Mucosa of stomach (tissue), 1 donor: ENCODE measurements around the gene KANK2.
"Not testable (repeated sequence)": the region's sequence is repeated elsewhere in the genome, so short reads cannot be mapped to it uniquely, and the experiment has no call there.

Experiments used
- H3K27me3 ChIP-seq: one replicate; pipeline ENCODE4 v1.7.0; 2013; ENCODE audit warnings: mild to moderate bottlenecking, low read length; ENCODE audit not compliant: control insufficient read depth, insufficient read depth
- H3K36me3 ChIP-seq: one replicate; pipeline ENCODE4 v1.7.0; 2013; ENCODE audit warnings: low read length; ENCODE audit not compliant: control insufficient read depth, insufficient read depth
- H3K4me1 ChIP-seq: one replicate; pipeline ENCODE4 v1.7.0; 2013; ENCODE audit warnings: mild to moderate bottlenecking, low read length; ENCODE audit not compliant: control insufficient read depth, insufficient read depth
- H3K4me3 ChIP-seq: one replicate; pipeline ENCODE4 v1.7.0; 2013; ENCODE audit warnings: low read length
- H3K9ac ChIP-seq: one replicate; pipeline ENCODE4 v1.7.0; 2013; ENCODE audit warnings: mild to moderate bottlenecking, low read length, moderate library complexity
- H3K9me3 ChIP-seq: one replicate; pipeline ENCODE4 v1.7.0; 2013; ENCODE audit warnings: mild to moderate bottlenecking, low read length, moderate library complexity; ENCODE audit not compliant: control insufficient read depth
- donor health status: Pancreatic carcinoma.

KANK2 gene

DNA sequence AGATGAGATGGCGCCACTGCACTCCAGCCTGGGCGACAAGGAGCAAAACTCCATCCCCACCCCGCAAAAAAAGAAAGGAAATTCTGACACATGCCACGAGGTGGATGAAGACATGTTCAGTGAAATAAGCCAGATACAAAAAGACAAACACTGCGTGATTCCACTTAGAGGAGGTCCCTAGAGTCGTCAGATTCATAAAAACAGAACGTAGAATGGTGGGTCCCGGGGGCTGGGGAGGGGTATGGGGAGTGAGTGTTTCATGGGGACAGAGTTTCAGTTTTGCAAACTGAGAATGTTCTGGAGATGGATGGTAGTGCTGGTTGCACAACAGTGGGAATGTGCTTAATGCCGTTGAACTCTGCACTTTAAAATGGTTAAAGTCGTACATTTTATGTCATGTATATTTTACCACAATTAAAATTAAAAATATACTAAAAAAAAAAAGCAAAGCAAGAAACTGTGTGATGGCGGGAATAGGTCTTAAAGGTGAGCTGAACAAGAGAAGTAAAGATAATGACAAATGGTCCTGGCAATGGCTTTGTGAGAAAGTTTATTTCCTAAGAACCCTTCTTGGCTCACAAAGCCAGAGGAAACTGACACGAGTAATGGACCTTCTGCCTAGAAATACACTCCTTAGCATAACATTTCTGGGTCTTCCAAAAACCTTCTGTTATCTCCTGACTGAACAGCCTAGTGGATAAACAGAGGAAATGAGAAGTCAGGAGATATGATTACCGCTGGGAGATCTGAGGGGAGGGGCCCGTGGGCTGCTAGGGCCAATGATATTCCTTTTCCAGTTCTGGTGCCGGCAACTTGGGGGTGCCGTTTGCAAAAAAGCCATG, 37.5 kb downstream of the KANK2 start:
- Histone ChIP-seq H3K9ac (no peak overlapping the region), H3K36me3 (no peaks in the 10 kb centered on the region), H3K4me1 (peaks cover 13% of the 10 kb centered on the region), H3K9me3 (no peaks in the 10 kb centered on the region), H3K4me3 (no peak overlapping the region), H3K27me3 (no peaks in the 10 kb centered on the region)

DNA sequence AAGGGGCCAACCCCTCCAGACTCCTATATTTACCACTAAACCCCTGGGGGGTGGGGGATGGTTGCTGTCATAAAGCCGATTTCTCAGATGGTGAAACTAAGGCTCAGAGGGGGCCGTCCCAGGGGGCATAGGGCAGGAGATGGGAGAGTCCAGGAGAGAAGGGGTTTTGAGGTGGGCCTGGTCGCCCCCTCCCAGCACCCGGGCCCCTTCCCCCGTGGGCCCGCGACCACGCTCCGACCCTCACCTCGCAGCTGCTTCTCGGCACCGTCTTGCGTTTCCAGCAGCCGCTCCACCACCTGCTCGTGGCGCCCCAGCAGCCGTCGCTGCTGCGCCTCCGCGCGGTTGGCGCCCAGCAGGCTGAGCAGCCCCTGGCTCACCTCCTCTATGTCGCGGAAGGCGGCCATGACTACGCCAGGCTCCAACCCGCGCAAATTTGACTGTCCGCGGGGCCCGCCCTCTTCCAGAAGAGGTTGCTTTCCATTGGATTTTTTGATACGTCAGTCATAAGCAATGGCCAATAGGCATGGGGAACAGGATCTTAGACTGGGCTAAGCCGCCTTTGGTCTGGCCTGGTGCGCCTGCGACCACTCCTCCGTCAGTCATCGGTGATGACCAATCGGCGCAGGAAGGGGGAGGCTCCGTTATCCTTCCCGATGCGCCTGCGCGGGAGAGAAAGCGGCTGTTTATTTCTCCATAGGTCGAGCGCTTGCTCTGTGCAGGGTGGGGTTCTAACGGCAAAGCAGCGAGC, 41.8 kb downstream of the KANK2 start, which contains the start of gene SPC24:
Gene SPC24, minus strand, starts transcription at position 410 of the 748 bp plus-strand sequence. Its CDS starts 6 bp downstream, at position 404.
- Histone ChIP-seq H3K27me3 (no peaks in the 10 kb centered on the region), H3K9ac (peak within 1 kb of the TSS; percentile 51), H3K4me3 (no peak within 1 kb of the TSS), H3K4me1 (peaks cover 17% of the 10 kb centered on the region), H3K9me3 (no peaks in the 10 kb centered on the region), H3K36me3 (no peaks in the 10 kb centered on the region)

DNA sequence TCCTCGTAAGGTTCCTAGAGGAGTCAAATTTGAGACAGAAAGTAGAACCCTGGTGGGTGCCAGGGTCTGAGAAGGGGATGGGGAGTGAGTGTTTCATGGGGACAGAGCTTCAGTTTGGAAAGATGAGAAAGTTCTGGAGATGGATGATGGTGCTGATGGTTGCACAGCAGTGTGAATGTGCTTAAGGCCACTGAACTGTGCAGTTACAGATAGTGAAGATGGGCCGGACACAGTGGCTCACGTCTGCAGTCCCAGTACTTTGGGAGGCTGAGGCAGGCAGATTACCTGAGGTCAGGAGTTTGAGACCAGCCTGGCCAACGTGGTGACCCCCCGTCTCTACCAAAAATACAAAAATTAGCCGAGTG, 42.7 kb downstream of the KANK2 start:
- no peak overlapping the region for H3K4me3 ChIP-seq
- no peaks in the 10 kb centered on the region for H3K9me3 ChIP-seq
- no peak overlapping the region for H3K9ac ChIP-seq
- peaks cover 17% of the 10 kb centered on the region for H3K4me1 ChIP-seq
- no peaks in the 10 kb centered on the region for H3K27me3 ChIP-seq
- no peaks in the 10 kb centered on the region for H3K36me3 ChIP-seq

DNA sequence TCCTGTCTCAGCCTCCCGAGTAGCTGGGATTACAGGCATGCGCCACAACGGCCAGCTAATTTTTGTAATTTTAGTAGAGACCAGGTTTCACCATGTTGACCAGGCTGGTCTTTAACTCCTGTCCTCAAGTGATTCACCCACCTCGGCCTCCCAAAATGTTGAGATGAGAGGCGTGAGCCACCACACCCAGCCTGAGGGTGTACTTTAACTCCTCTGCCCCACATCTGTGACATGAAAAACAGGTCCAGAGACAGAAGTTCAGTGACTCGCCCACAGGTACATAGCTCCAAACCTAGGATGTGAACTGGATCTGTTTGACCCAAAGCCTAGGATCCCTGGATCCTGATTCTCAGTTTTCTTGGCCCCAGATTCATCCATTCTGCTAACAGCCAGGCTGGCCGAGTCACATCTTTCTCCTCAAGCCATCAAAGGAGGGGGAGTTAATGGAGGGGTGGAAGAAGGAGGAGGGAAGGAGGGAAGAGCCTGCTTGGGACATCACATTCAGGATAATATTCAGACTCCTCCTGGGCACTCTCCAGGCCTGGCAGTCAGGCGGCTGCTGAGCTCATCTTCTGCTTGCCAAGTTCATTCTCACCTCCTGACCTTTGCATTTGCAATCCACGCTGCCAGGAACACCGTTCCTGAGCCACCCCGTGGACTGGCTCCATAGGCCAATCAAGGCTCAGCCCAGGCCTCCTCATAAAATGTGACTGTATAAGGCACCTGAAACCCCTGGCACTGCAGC, 44.9 kb downstream of the KANK2 start:
- peaks cover 17% of the 10 kb centered on the region for H3K4me1 ChIP-seq
- H3K9ac ChIP-seq = no peak overlapping the region

DNA sequence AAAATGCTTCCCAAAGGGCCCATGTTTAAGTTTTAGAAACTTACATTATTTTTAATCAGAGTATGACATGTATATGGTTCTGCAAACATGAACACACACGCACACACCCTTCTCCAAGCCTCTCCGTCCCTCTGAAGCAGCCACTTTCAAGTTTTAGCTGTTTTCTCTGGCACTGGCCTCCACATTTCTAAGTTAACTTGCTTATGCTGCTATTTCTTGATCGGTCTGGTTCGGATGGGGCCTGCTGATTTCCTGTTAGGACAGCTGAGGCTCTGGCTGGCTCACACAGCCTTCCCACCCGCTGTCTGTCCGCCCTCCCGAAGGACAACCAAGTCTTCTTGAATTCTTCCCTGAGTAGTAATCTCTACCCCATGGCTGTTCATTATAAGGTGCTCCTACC, 46.2 kb downstream of the KANK2 start:
- H3K4me3 ChIP-seq = no peak overlapping the region
- H3K36me3 ChIP-seq = no peaks in the 10 kb centered on the region
- H3K9ac ChIP-seq = no peak overlapping the region
- H3K27me3 ChIP-seq = no peaks in the 10 kb centered on the region
- no peaks in the 10 kb centered on the region for H3K9me3 ChIP-seq
- peaks cover 15% of the 10 kb centered on the region for H3K4me1 ChIP-seq

More for the DNA sequence above, 44.9 kb downstream of the KANK2 start:
- Histone ChIP-seq H3K27me3 (no peaks in the 10 kb centered on the region), H3K36me3 (no peaks in the 10 kb centered on the region), H3K4me3 (no peak overlapping the region), H3K9me3 (no peaks in the 10 kb centered on the region)

DNA sequence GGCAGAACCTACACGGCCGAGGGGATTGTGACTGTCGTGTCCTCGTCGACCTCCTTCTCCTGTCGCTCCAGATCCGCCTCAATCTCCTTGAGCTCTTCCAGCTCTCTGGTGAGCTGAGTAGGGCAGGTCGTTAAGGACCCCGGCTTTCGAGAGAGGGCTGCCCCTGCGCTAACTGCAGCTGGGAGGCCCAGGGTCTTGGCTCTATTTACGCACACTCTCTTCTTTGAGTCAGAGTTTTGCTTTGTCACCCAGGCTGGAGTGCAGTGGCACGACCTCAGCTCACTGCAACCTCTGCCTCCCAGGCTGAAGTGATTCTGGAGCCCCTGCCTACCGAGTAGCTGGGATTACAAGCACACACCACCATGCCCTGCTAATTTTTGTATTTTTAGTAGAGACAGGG, 49.3 kb downstream of the KANK2 start:
- no peak overlapping the region for H3K9ac ChIP-seq
- no peaks in the 10 kb centered on the region for H3K27me3 ChIP-seq
- peaks cover 15% of the 10 kb centered on the region for H3K4me1 ChIP-seq
- no peak overlapping the region for H3K4me3 ChIP-seq
- no peaks in the 10 kb centered on the region for H3K36me3 ChIP-seq
- no peaks in the 10 kb centered on the region for H3K9me3 ChIP-seq

DNA sequence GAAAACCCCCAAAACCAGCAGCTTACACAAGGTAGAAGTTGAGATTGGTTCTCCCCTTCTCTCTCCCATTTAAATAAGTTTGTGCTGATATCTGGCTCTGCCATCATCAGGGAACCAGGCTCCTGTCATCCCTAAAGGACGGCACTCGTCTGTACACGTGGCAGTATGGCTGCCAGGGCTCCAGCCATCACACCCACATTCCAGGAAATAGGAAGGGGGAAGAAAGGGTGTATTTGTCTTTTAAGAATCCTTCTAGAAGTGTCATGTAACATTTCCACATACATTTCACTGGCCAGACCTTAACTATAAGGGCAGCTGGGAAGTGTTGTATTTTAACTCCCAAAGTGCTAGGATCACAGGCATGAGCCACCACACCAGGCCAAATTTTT, 51.8 kb downstream of the KANK2 start:
- Histone ChIP-seq H3K9me3 (no peaks in the 10 kb centered on the region), H3K27me3 (no peaks in the 10 kb centered on the region), H3K4me3 (no peak overlapping the region), H3K9ac (no peak overlapping the region), H3K4me1 (peaks cover 27% of the 10 kb centered on the region), H3K36me3 (no peaks in the 10 kb centered on the region)

DNA sequence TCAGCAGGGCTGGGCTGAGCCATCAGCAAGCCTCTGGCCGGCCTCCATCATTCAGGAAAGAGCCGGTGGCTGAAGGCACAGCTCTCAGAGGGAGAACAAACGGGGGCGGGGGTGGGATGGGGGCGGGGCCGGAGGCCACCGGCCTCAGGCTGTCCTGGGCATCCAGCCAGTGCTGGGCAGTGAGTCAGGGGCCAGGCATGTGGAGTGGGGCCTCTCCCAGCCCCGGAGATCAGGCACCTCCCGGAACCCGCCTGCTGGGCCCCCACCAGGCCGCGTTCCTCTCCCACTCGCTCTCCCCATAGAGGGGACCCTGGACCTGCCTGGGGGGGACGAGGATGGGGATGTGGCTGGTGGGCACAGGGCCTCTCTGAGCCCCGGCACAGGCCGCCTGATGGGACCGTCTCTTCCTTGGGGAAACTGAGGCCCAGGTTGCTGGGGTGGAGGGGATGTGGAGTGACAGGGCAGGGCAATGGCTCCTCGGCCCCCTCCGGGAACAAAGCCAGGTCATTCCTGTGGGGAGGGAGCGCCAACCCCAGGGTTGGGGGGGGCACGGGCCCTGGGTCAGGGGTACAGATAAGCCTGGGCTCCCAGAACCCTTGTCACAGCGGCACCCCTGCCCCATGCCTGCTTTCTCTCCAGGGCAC, 54.7 kb downstream of the KANK2 start:
- peaks cover 46% of the 10 kb centered on the region for H3K4me1 ChIP-seq

DNA sequence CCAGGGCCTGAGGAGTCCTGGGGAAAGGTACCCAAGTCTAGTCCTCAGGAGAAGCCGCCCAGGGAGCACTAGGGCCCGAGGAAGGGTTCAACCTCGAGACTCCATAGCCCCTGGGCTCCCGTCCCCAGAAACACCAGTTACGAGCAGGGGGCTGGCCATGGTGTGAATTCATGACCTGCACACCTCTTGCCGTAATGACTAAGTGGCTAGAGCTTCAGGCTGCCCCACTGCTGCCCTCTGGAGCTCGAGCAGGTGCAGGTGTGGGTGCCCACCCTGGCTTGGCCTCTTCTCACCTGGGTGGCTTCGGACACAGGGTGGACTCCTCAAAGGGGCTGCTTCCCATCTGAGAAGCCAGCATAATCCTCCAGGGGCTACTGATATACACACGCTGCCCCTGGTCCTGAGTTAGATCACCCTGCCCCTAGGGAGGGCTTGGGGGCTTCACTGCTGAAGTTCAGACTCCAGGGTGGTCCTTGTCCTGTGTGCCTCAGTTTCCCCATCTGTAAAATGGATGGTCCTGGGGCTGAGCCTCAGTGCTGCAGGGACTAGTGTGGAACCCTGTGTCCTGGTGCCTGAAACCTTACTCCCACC, 55.3 kb downstream of the KANK2 start:
- Histone ChIP-seq H3K9ac (peak overlapping the region; percentile 59), H3K4me1 (peaks cover 49% of the 10 kb centered on the region), H3K4me3 (no peak overlapping the region), H3K36me3 (no peaks in the 10 kb centered on the region), H3K27me3 (no peaks in the 10 kb centered on the region), H3K9me3 (no peaks in the 10 kb centered on the region)

More for the DNA sequence above, 54.7 kb downstream of the KANK2 start:
- no peaks in the 10 kb centered on the region for H3K27me3 ChIP-seq
- H3K36me3 ChIP-seq = no peaks in the 10 kb centered on the region
- H3K9me3 ChIP-seq = no peaks in the 10 kb centered on the region
- H3K9ac ChIP-seq = peak overlapping the region; percentile 59
- peak overlapping the region; percentile 3 for H3K4me3 ChIP-seq

DNA sequence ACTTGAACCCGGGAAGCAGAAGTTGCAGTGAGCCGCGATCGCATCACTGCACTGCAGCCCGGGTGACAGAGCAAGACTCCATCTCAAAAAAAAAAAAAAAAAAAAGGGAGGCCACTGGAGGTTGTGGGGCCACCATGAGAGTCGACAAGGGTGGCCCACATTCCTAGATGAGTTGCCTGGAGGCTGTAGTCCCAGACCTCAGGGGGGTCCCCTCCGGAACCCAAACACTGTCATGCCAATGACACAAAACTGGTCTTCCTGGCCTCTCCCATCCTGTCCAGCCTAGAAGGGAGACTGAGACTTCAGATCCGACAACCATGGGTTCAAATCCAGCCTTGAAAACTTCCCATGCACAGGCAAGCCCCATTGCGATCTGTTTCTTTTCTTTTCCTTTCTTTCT, 56.4 kb downstream of the KANK2 start:
- no peaks in the 10 kb centered on the region for H3K27me3 ChIP-seq
- no peaks in the 10 kb centered on the region for H3K9me3 ChIP-seq
- H3K4me3 ChIP-seq = no peak overlapping the region
- no peaks in the 10 kb centered on the region for H3K36me3 ChIP-seq
- peaks cover 49% of the 10 kb centered on the region for H3K4me1 ChIP-seq
- no peak overlapping the region for H3K9ac ChIP-seq

DNA sequence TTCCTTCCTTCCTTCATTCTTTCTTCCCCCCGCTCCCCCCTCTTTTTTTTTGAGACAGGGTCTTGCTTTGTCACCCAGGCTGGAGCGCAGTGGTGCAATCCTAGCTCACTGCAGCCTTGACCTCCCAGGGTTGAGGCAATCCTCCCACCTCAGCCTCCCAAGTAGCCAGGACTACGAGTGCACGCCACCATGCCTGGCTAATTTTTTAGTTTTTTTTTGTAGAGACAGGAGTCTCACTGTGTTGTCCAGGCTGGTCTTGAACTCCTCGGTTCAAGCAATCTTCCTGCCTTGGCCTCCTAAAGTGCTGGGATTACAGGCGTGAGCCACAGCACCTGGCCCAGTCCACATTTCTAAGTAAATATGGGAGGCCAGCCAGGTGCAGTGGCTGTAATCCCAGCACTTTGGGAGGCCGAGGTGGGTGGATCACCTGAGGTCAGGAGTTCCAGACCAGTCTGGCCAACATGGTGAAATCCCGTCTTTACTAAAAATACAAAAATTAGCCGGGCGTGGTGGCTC, 57.3 kb downstream of the KANK2 start:
- H3K27me3 ChIP-seq, H3K36me3 ChIP-seq, H3K9ac ChIP-seq, H3K9me3 ChIP-seq, H3K4me3 ChIP-seq: not testable (repeated sequence)
- H3K4me1 ChIP-seq = peaks cover 49% of the 10 kb centered on the region
